GM23338 (cell line): ENCODE results near the gene TMEM59L. TPM values are rescaled to one million over a fixed set of nuclear protein-coding genes. Genes with fewer than 3 reads are reported as not detected.
"Not testable (repeated sequence)": the region's sequence is repeated elsewhere in the genome, so short reads cannot be mapped to it uniquely, and the experiment has no call there.

Experiments
- ATAC-seq: fragments of 200-7000 bp; cut with Tn5 transposase; 3 replicates; pipeline ENCODE4 v1.9.1; 2020
- DNase-seq: peaks from one replicate; pipeline ENCODE4 v3.0.0-alpha.2; 2015; ENCODE audit warnings: low spot score
- H2AFZ ChIP-seq: fragments of 200-600 bp; sonication (generic); 2 replicates; pipeline ENCODE4 v1.8.0; 2016; ENCODE audit warnings: antibody characterized with exemption, mild to moderate bottlenecking, moderate library complexity
- H3F3A ChIP-seq: fragments of 200-600 bp; sonication (generic); replicated peaks from 2 replicates; pipeline ENCODE4 v1.8.0; 2017; ENCODE audit warnings: antibody characterized with exemption, mixed run types, low read depth
- H3K27ac ChIP-seq: fragments of 200-600 bp; sonication (generic); 2 replicates; pipeline ENCODE4 v1.6.1; 2016; ENCODE audit warnings: low read depth
- H3K27me3 ChIP-seq: fragments of 200-600 bp; sonication (generic); 2 replicates; pipeline ENCODE4 v1.8.0; 2016; ENCODE audit warnings: mild to moderate bottlenecking, mixed run types, moderate library complexity; ENCODE audit not compliant: insufficient read depth
- H3K36me3 ChIP-seq: fragments of 200-600 bp; sonication (generic); 2 replicates; pipeline ENCODE4 v1.8.0; 2016; ENCODE audit warnings: mild to moderate bottlenecking; ENCODE audit not compliant: insufficient read depth
- H3K4me1 ChIP-seq: fragments of 200-600 bp; sonication (generic); 2 replicates; pipeline ENCODE4 v1.8.0; 2016; ENCODE audit warnings: mild to moderate bottlenecking, moderate library complexity; ENCODE audit not compliant: insufficient read depth
- H3K4me2 ChIP-seq: fragments of 200-600 bp; sonication (generic); 2 replicates; pipeline ENCODE4 v1.7.1; 2017; ENCODE audit warnings: mixed run types
- H3K4me3 ChIP-seq: fragments of 200-600 bp; sonication (generic); 2 replicates; pipeline ENCODE4 v1.6.1; 2016; ENCODE audit warnings: mixed run types
- H3K79me2 ChIP-seq: fragments of 200-600 bp; sonication (generic); replicated peaks from 2 replicates; pipeline ENCODE4 v1.8.0; 2017; ENCODE audit warnings: mild to moderate bottlenecking; ENCODE audit not compliant: insufficient read depth
- H3K9me2 ChIP-seq: fragments of 200-600 bp; sonication (generic); 2 replicates; pipeline ENCODE4 v1.8.0; 2017; ENCODE audit not compliant: insufficient read depth
- H4K20me1 ChIP-seq: fragments of 200-600 bp; sonication (generic); replicated peaks from 2 replicates; pipeline ENCODE4 v1.8.0; 2017; ENCODE audit warnings: mild to moderate bottlenecking; ENCODE audit not compliant: insufficient read depth
- H3K27ac Mint-ChIP-seq: 2 replicates; pipeline ENCODE4 v1.8.0; 2020; ENCODE audit warnings: inconsistent platforms, mild to moderate bottlenecking, moderate library complexity, mixed read lengths
- H3K27me3 Mint-ChIP-seq: 3 replicates; pipeline ENCODE4 v1.8.0; 2022; ENCODE audit warnings: low read depth, mild to moderate bottlenecking, moderate library complexity, mixed read lengths, inconsistent platforms; ENCODE audit not compliant: insufficient read depth, poor library complexity
- H3K36me3 Mint-ChIP-seq: 3 replicates; pipeline ENCODE4 v1.8.0; 2021; ENCODE audit warnings: low read depth, mild to moderate bottlenecking, inconsistent platforms, moderate library complexity, mixed read lengths
- H3K4me1 Mint-ChIP-seq: 3 replicates; pipeline ENCODE4 v1.8.0; 2020; ENCODE audit warnings: mild to moderate bottlenecking, inconsistent platforms, mixed read lengths
- H3K4me3 Mint-ChIP-seq: 3 replicates; pipeline ENCODE4 v1.8.0; 2021; ENCODE audit warnings: moderate library complexity, mild to moderate bottlenecking, inconsistent platforms, mixed read lengths
- H3K9me3 Mint-ChIP-seq: 3 replicates; pipeline ENCODE4 v1.8.0; 2020; ENCODE audit warnings: moderate library complexity, mild to moderate bottlenecking, inconsistent platforms, mixed read lengths
- EZH2 ChIP-seq: fragments of 200-600 bp; sonication (generic); IDR thresholded peaks from one replicate; pipeline ENCODE4 v1.8.0; 2017; ENCODE audit warnings: antibody characterized with exemption, mild to moderate bottlenecking, low read depth; ENCODE audit not compliant: unreplicated experiment
- EZH2phosphoT487 ChIP-seq: fragments of 200-600 bp; sonication (generic); IDR thresholded peaks from one replicate; pipeline ENCODE4 v1.8.1; 2018; ENCODE audit warnings: antibody characterized with exemption; ENCODE audit not compliant: unreplicated experiment
- JUNB ChIP-seq: IDR thresholded peaks from one replicate; pipeline ENCODE4 v1.6.1; 2016; ENCODE audit warnings: antibody characterized with exemption; ENCODE audit not compliant: unreplicated experiment
- ZNF331 ChIP-seq: fragments of 250-450 bp; sonication (Bioruptor Pico); IDR thresholded peaks from 2 replicates; pipeline ENCODE4 v1.5.0; 2020; ENCODE audit warnings: low read depth, mild to moderate bottlenecking, moderate library complexity
- polyA plus RNA-seq: library from polyadenylated mRNA; unstranded; fragments of >200 nt; fragmentation: Nextera tagmentation; extraction: Ambion mirVana; gene quantifications from 2 replicates; pipeline ENCODE4 v1.2.1, GENCODE V29; 2016
- total RNA-seq: library from RNA; depleted of rRNA; stranded (reverse); fragments of >200 nt; shearing (Covaris generic); gene quantifications from 2 replicates; pipeline ENCODE4 v1.2.3, GENCODE V29; 2014
- TF ChIP-seq, protein P1 (sequence below): IDR thresholded peaks from one replicate; pipeline ENCODE4 v1.6.1; 2018; ENCODE audit warnings: antibody characterized with exemption; ENCODE audit not compliant: unreplicated experiment
- TF ChIP-seq, protein P2 (sequence below): fragments of 250-450 bp; sonication (Bioruptor Pico); IDR thresholded peaks from 2 replicates; pipeline ENCODE4 v1.5.0; 2020; ENCODE audit warnings: mild to moderate bottlenecking, moderate library complexity

Gene TMEM59L
- total and polyA plus RNA-seq, 2 experiments from 2014 or later: 9.8 to 15.7 TPM

DNA sequence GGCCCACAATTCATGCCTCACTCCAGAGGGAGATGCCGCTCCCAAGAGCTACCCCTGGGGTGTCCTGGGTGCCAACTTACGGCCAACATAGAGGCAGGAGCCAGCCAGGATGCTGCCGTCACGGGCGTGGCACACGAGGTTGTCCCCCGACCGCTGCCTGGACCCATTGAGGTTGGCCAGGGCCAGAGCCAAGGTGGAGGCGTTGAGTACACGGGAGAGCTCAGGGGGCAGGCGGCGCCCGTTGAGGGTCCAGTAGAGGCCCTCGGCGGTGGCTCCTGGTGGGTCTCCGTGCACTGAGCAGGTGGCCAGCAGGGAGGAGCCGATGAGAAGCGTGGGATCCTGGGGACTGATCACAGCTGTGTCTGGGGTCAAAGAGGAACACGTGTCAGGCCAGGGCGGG, 13.2 kb upstream of the TMEM59L start:
- Histone ChIP-seq H3K27ac (no peak overlapping the region), H2AFZ (no peak overlapping the region), H3K4me2 (no peak overlapping the region), H3K4me3 (no peak overlapping the region), H3F3A (peaks cover 30% of the 10 kb centered on the region), H4K20me1 (0 out of 2 replicates have a peak, but pooled peaks cover 7% of the 10 kb centered on the region), H3K4me1 (peaks cover 48% of the 10 kb centered on the region), H3K27me3 (peaks cover 56% of the 10 kb centered on the region), H3K36me3 (no peaks in the 10 kb centered on the region), H3K9me2 (no peaks in the 10 kb centered on the region), H3K79me2 (no peaks in the 10 kb centered on the region)
- no peak overlapping the region for H3K4me3 Mint-ChIP-seq
- no peak for ATAC-seq
- H3K36me3 Mint-ChIP-seq: no peaks in the 10 kb centered on the region
- peaks cover 38% of the 10 kb centered on the region for H3K4me1 Mint-ChIP-seq
- H3K9me3 Mint-ChIP-seq: no peaks in the 10 kb centered on the region
- no peak for TF ChIP-seq JUNB
- TF ChIP-seq, protein P1, sequence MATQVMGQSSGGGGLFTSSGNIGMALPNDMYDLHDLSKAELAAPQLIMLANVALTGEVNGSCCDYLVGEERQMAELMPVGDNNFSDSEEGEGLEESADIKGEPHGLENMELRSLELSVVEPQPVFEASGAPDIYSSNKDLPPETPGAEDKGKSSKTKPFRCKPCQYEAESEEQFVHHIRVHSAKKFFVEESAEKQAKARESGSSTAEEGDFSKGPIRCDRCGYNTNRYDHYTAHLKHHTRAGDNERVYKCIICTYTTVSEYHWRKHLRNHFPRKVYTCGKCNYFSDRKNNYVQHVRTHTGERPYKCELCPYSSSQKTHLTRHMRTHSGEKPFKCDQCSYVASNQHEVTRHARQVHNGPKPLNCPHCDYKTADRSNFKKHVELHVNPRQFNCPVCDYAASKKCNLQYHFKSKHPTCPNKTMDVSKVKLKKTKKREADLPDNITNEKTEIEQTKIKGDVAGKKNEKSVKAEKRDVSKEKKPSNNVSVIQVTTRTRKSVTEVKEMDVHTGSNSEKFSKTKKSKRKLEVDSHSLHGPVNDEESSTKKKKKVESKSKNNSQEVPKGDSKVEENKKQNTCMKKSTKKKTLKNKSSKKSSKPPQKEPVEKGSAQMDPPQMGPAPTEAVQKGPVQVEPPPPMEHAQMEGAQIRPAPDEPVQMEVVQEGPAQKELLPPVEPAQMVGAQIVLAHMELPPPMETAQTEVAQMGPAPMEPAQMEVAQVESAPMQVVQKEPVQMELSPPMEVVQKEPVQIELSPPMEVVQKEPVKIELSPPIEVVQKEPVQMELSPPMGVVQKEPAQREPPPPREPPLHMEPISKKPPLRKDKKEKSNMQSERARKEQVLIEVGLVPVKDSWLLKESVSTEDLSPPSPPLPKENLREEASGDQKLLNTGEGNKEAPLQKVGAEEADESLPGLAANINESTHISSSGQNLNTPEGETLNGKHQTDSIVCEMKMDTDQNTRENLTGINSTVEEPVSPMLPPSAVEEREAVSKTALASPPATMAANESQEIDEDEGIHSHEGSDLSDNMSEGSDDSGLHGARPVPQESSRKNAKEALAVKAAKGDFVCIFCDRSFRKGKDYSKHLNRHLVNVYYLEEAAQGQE: no peak
- no peak for TF ChIP-seq EZH2
- TF ChIP-seq ZNF331 (CRISPR knock-in tag): no peak
- TF ChIP-seq, protein P2, sequence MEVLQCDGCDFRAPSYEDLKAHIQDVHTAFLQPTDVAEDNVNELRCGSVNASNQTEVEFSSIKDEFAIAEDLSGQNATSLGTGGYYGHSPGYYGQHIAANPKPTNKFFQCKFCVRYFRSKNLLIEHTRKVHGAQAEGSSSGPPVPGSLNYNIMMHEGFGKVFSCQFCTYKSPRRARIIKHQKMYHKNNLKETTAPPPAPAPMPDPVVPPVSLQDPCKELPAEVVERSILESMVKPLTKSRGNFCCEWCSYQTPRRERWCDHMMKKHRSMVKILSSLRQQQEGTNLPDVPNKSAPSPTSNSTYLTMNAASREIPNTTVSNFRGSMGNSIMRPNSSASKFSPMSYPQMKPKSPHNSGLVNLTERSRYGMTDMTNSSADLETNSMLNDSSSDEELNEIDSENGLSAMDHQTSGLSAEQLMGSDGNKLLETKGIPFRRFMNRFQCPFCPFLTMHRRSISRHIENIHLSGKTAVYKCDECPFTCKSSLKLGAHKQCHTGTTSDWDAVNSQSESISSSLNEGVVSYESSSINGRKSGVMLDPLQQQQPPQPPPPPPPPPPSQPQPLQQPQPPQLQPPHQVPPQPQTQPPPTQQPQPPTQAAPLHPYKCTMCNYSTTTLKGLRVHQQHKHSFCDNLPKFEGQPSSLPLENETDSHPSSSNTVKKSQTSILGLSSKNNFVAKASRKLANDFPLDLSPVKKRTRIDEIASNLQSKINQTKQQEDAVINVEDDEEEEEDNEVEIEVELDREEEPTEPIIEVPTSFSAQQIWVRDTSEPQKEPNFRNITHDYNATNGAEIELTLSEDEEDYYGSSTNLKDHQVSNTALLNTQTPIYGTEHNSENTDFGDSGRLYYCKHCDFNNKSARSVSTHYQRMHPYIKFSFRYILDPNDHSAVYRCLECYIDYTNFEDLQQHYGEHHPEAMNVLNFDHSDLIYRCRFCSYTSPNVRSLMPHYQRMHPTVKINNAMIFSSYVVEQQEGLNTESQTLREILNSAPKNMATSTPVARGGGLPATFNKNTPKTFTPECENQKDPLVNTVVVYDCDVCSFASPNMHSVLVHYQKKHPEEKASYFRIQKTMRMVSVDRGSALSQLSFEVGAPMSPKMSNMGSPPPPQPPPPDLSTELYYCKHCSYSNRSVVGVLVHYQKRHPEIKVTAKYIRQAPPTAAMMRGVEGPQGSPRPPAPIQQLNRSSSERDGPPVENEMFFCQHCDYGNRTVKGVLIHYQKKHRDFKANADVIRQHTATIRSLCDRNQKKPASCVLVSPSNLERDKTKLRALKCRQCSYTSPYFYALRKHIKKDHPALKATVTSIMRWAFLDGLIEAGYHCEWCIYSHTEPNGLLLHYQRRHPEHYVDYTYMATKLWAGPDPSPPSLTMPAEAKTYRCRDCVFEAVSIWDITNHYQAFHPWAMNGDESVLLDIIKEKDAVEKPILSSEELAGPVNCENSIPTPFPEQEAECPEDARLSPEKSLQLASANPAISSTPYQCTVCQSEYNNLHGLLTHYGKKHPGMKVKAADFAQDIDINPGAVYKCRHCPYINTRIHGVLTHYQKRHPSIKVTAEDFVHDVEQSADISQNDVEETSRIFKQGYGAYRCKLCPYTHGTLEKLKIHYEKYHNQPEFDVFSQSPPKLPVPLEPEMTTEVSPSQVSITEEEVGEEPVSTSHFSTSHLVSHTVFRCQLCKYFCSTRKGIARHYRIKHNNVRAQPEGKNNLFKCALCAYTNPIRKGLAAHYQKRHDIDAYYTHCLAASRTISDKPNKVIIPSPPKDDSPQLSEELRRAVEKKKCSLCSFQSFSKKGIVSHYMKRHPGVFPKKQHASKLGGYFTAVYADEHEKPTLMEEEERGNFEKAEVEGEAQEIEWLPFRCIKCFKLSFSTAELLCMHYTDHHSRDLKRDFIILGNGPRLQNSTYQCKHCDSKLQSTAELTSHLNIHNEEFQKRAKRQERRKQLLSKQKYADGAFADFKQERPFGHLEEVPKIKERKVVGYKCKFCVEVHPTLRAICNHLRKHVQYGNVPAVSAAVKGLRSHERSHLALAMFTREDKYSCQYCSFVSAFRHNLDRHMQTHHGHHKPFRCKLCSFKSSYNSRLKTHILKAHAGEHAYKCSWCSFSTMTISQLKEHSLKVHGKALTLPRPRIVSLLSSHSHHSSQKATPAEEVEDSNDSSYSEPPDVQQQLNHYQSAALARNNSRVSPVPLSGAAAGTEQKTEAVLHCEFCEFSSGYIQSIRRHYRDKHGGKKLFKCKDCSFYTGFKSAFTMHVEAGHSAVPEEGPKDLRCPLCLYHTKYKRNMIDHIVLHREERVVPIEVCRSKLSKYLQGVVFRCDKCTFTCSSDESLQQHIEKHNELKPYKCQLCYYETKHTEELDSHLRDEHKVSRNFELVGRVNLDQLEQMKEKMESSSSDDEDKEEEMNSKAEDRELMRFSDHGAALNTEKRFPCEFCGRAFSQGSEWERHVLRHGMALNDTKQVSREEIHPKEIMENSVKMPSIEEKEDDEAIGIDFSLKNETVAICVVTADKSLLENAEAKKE (CRISPR knock-in tag): no peak
- no peak for TF ChIP-seq EZH2phosphoT487
- no peak for DNase-seq
- peaks cover 70% of the 10 kb centered on the region for H3K27me3 Mint-ChIP-seq
- H3K27ac Mint-ChIP-seq: no peak overlapping the region

DNA sequence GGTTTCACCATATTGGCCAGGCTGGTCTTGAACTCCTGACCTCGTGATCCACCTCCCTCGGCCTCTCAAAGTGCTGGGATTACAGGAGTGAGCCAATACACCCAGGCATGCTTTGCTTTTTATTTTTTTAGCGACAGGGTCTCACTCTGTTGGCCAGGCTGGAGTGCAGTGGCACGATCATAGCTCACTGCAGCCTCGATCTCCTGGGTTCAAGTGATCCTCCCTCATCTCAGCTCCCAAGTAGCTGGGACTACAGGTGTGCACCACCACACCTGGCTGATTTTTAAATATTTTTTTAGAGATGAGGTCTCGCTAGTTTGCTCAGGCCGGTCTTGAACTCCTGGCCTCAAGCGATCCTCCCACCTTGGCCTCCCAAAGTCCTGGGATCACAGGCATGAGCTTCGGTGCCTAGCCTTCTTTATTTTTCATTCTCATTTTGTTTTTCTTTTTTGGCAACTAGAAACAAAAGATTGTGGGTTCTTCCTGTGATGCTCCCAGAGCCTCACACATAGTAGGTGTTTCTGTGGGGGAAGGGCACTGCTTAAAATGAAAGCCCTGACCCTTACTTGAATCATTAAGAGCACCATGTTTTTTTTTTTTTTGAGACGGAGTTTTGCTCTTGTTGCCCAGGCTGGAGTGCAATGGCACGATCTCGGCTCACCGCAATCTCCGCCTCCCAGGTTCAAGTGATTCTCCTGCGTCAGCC, 11.8 kb upstream of the TMEM59L start:
- H3F3A ChIP-seq: peaks cover 23% of the 10 kb centered on the region
- Mint-ChIP-seq H3K27me3 (peaks cover 73% of the 10 kb centered on the region), H3K4me1 (peaks cover 38% of the 10 kb centered on the region)
- H3K4me2 ChIP-seq, ATAC-seq, H4K20me1 ChIP-seq, H3K36me3 ChIP-seq, H3K27ac ChIP-seq, H3K36me3 Mint-ChIP-seq, H2AFZ ChIP-seq, H3K4me3 ChIP-seq, H3K27ac Mint-ChIP-seq, H3K79me2 ChIP-seq, H3K4me3 Mint-ChIP-seq, H3K9me2 ChIP-seq, DNase-seq, H3K9me3 Mint-ChIP-seq: not testable (repeated sequence)
- H3K4me1 ChIP-seq: peaks cover 40% of the 10 kb centered on the region
- peaks cover 63% of the 10 kb centered on the region for H3K27me3 ChIP-seq
